GM12878 (cell line): Measurements from ENCODE around the gene TXNIP.

Source experiments
- ATF3 ChIP-seq: IDR thresholded peaks from 2 replicates; pipeline ENCODE4 v1.6.1; 2011; ENCODE audit warnings: low read depth, mild to moderate bottlenecking, low read length, moderate library complexity, borderline replicate concordance; ENCODE audit errors: extremely low read depth
- CREB1 ChIP-seq: IDR thresholded peaks from 2 replicates; pipeline ENCODE4 v1.6.1; 2012; ENCODE audit warnings: low read depth, mild to moderate bottlenecking, inconsistent platforms
- CTCF ChIP-seq, 3 experiments: IDR thresholded peaks in 2 of 3; conservative IDR thresholded peaks in 1 of 3; 2 replicates each; pipeline ENCODE4 v1.5.1; 2011; ENCODE audit warnings: low read depth in 3 of 3, low read length in 3 of 3, mild to moderate bottlenecking in 3 of 3, control low read depth in 2 of 3, moderate library complexity in 2 of 3, inconsistent platforms in 1 of 3, mixed read lengths in 1 of 3; ENCODE audit not compliant: control insufficient read depth in 2 of 3, insufficient read depth in 1 of 3; ENCODE audit errors: extremely low read depth in 1 of 3
- EP300 ChIP-seq, 2 experiments: fragments of 150-350 bp in 1 of 2; IDR thresholded peaks; 2 replicates each; pipeline ENCODE4 v1.6.1; 2011 to 2012; ENCODE audit warnings: low read depth in 2 of 2, low read length in 2 of 2, borderline replicate concordance in 1 of 2, improper control_type of control experiment in 1 of 2, inconsistent platforms in 1 of 2; ENCODE audit not compliant: control insufficient read depth in 1 of 2
- EZH2 ChIP-seq: IDR thresholded peaks from 2 replicates; pipeline ENCODE4 v1.6.1; 2012; ENCODE audit warnings: low read depth, mild to moderate bottlenecking, control low read depth, inconsistent platforms, low read length, borderline replicate concordance; ENCODE audit not compliant: control insufficient read depth
- HDGF ChIP-seq: fragments of 450-650 bp; IDR thresholded peaks from 2 replicates; pipeline ENCODE4 v1.6.1; 2016; ENCODE audit warnings: antibody characterized with exemption
- MAX ChIP-seq: IDR thresholded peaks from 2 replicates; pipeline ENCODE4 v1.6.1; 2012; ENCODE audit warnings: low read depth, low read length, improper control_type of control experiment
- MXI1 ChIP-seq: fragments of 150-350 bp; IDR thresholded peaks from 2 replicates; pipeline ENCODE4 v1.6.1; 2011; ENCODE audit warnings: low read depth, mild to moderate bottlenecking, inconsistent platforms, low read length, improper control_type of control experiment
- NFYB ChIP-seq: IDR thresholded peaks from 2 replicates; pipeline ENCODE4 v1.6.1; 2011; ENCODE audit warnings: low read depth, mild to moderate bottlenecking, low read length, improper control_type of control experiment, moderate library complexity; ENCODE audit not compliant: insufficient read depth
- POLR2A ChIP-seq: IDR thresholded peaks from 2 replicates; pipeline ENCODE4 v1.6.1; 2011; ENCODE audit warnings: low read depth, mild to moderate bottlenecking, low read length
- RAD51 ChIP-seq: fragments of 450-650 bp; IDR thresholded peaks from 2 replicates; pipeline ENCODE4 v1.6.1; 2016; ENCODE audit warnings: moderate library complexity, mild to moderate bottlenecking, inconsistent platforms
- REST ChIP-seq: IDR thresholded peaks from 2 replicates; pipeline ENCODE4 v1.6.1; 2012; ENCODE audit warnings: mild to moderate bottlenecking, low read depth, low read length
- TCF12 ChIP-seq: IDR thresholded peaks from 2 replicates; pipeline ENCODE4 v1.6.1; 2011; ENCODE audit warnings: low read depth, mild to moderate bottlenecking, low read length
- ZNF274 ChIP-seq: IDR thresholded peaks from one replicate; pipeline ENCODE4 v1.8.0; 2011; ENCODE audit not compliant: insufficient read length, insufficient read depth

GRCh38 chr1:145978854-145979745 lies 17.3 kb downstream of the TXNIP start:
- TF ChIP-seq CTCF (IDR thresholded peaks at IDR 0.05 in 2 of 3, conservative IDR thresholded peaks at IDR 0.05 in 1 of 3; ENCODE audit: control insufficient read depth in 2 of 3, extremely low read depth in 1 of 3, insufficient read depth in 1 of 3, low read depth in 3 of 3, low read length in 3 of 3) (peak; percentile 34 to 42 (median 35); a peak in 4 of 6 replicates), EP300 (IDR thresholded peaks at IDR 0.05; ENCODE audit: borderline replicate concordance in 1 of 2, control insufficient read depth in 1 of 2, low read depth in 2 of 2, low read length in 2 of 2) (peak; percentile 34 to 71; a peak in 1 of 4 replicates), TCF12 (no peak), POLR2A (no peak; the same call in 1 of the 2 replicates), REST (no peak), MXI1 (peak; percentile 67; the same call in 1 of the 2 replicates), RAD51 (0 out of 2 replicates have a peak, but pooled peaks have one; percentile 36), ATF3 (no peak), EZH2 (no peak), MAX (peak; percentile 60; the same call in 1 of the 2 replicates), ZNF274 (no peak), CREB1 (peak; percentile 74), HDGF (peak; percentile 82), NFYB (peak; percentile 81; the same call in 1 of the 2 replicates)
